HAP-1 (cell line): Measurements from ENCODE around the gene TMPRSS5.
A peak's percentile ranks its signal among the peaks of the same experiment; 100 is the strongest.

ENCODE experiments used
- DNase-seq, 2 experiments: peaks; one replicate each; pipeline ENCODE4 v3.0.0-alpha.2; 2016 to 2020; ENCODE audit warnings: low spot score in 2 of 2
- H3K27me3 ChIP-seq: fragments of 250-450 bp; sonication (Bioruptor Pico); 2 replicates; pipeline ENCODE4 v1.5.1; 2020; ENCODE audit warnings: low read depth, mild to moderate bottlenecking, moderate library complexity
- H3K36me3 ChIP-seq: fragments of 250-450 bp; sonication (Bioruptor Pico); replicated peaks from 2 replicates; pipeline ENCODE4 v1.5.1; 2020; ENCODE audit warnings: mild to moderate bottlenecking
- H3K4me1 ChIP-seq: fragments of 250-450 bp; sonication (Bioruptor Pico); 2 replicates; pipeline ENCODE4 v1.5.1; 2020; ENCODE audit warnings: mild to moderate bottlenecking
- H3K4me3 ChIP-seq: fragments of 250-450 bp; sonication (Bioruptor Pico); 2 replicates; pipeline ENCODE4 v1.5.1; 2020; ENCODE audit warnings: mild to moderate bottlenecking, moderate library complexity
- H3K9me3 ChIP-seq: fragments of 250-450 bp; sonication (Bioruptor Pico); 2 replicates; pipeline ENCODE4 v1.5.1; 2020; ENCODE audit warnings: mild to moderate bottlenecking, moderate library complexity
- in situ Hi-C: fragments of 300-500 bp; cut with MboI; formaldehyde crosslinking; loops from 3 replicates; pipeline ENCODE4 v1.14.3; 2020; ENCODE audit warnings: low sequenced_read_pairs, inconsistent platforms, mixed read lengths

The TMPRSS5 gene

DNA sequence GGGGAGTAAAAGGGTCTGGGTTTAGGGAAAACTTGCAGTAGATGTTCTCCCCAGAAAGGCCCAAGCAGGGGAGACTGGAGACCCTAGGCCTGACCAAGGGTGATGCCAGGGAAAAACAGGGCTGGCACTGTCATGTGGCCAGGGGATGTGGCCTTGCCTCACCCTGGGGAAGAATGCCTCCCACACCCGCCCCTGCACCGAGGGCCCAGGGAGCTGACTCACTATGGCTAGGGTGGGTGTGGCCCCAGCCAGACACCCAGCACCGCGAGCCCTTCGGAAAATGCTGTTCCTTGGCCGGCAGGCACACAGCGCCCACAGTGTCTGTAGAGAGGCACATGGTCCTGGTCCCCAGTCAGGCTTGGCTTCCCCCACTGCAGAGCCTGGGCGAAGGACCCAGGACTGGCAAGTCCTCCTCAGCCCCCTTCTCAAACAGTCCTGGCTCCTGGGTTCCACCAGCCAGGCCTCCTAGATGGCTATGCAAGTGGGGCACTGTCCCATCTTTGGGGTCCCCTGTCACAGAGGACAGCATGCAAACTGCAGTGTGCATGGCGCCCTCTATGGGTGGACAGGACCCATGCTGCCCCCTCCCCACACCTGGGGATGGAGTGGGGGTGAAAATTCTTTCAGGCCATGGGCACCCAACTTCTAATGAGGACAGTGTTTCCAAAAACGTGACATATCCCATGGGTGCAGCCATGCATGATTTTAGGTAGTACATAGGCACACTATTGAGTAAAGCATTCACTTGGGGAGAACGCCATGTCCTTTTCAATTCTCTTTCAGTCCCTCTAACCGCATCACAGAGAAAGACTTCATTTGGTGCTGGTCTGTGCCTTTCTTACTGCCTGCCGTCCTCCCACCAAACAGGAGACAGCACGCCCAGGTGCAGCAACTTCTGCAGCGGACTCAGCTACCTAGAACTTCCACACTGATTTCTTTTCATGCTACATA, 15.2 kb downstream of the TMPRSS5 start:
- peak in 1 of 2 experiments; percentile 56 for DNase-seq
- Histone ChIP-seq H3K36me3 (no peaks in the 10 kb centered on the region), H3K4me1 (no peaks in the 10 kb centered on the region), H3K4me3 (no peak overlapping the region), H3K27me3 (no peaks in the 10 kb centered on the region), H3K9me3 (no peaks in the 10 kb centered on the region)
- in situ Hi-C loops = no loop called here

DNA sequence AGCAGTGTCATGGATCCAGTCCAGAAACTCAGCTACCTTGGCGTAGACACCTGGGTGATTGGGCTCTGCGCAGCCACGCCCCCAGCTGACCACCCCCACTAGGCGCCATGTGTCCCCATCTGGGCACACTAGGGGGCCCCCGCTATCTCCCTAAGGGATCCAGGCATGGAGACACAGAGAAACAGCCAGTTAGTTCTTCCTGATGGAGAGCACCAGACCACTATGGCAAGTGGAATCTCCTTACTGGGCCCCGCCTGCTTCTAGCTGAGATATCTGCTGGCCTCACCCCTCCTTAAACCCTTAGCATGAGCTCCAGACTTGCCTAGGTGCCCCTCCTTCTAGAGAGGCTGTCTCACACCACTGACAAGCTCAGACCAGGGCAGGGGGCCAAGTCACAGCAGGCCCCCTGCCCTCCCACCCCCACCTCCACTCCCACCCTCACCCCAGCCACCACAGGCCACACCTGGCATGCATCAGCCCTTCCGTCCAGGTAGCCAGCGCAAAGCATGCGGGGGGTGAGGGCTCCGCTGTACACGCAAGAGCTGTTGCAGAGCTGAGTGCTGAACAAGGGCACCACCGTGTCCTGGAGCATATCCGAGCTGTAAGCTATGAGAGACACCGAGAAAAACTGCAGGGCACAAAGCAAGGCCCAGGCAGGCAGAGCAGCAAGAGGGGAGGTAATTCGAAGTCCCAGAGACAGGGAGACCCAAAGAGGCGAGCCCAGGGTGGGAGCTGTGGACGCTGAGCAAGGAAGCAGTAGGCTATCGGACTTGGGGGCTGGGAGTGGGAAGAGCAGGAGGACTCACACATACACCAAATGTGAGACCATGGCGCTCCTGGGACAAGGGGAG, 16.1 kb downstream of the TMPRSS5 start:
- H3K9me3 ChIP-seq = no peaks in the 10 kb centered on the region
- H3K4me3 ChIP-seq = no peak overlapping the region
- H3K4me1 ChIP-seq = no peaks in the 10 kb centered on the region
- no peaks in the 10 kb centered on the region for H3K27me3 ChIP-seq
- no peak for DNase-seq
- no peaks in the 10 kb centered on the region for H3K36me3 ChIP-seq
- in situ Hi-C loops = no loop called here

DNA sequence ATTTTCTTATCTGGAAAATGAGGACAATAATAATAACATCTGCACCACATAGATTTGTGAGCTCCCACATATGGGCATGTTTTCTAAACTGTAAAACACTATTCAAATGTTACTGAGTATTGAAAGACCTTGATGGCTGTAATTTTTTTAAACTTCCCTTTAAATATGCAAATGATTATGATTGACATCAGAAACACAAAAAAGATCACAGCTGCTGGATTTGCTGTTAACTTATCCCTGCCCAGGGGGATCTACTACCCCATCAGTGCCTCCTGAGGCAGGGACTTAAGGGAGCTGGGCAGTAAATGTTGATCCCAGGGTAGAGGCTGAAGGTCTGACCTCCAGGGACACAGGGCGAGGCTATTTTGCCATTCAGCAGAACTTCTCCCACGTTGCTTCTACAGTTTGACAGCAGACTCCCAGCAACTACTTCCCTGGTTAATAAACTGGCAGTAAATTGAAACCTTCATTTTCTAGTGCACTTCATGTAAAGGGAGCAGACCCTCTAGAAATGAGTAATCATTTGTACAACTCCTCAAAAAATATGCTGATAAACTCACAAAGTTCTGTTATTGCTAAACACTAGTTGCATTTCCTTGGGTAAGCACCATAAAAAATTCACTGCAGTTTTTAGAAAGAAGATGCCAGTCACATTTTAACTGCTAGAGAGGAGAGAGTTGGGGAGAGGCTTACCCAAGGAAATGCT, 20.3 kb downstream of the TMPRSS5 start:
- Histone ChIP-seq H3K36me3 (no peaks in the 10 kb centered on the region), H3K4me3 (no peak overlapping the region), H3K4me1 (no peaks in the 10 kb centered on the region), H3K9me3 (no peaks in the 10 kb centered on the region), H3K27me3 (no peaks in the 10 kb centered on the region)
- in situ Hi-C loops = no loop called here
- no peak for DNase-seq

- Histone ChIP-seq H3K4me3 (no peak overlapping the region), H3K9me3 (no peaks in the 10 kb centered on the region), H3K36me3 (no peaks in the 10 kb centered on the region), H3K27me3 (no peaks in the 10 kb centered on the region), H3K4me1 (no peaks in the 10 kb centered on the region)
- no peak for DNase-seq
- in situ Hi-C loops = no loop called here
Observed at GRCh38 chr11:113684496-113684895, 21.6 kb downstream of the TMPRSS5 start.

GRCh38 chr11:113683481-113684046, 22.5 kb downstream of the TMPRSS5 start:
- in situ Hi-C loops = no loop called here
- Histone ChIP-seq H3K36me3 (no peaks in the 10 kb centered on the region), H3K4me1 (no peaks in the 10 kb centered on the region), H3K4me3 (no peak overlapping the region), H3K9me3 (no peaks in the 10 kb centered on the region), H3K27me3 (no peaks in the 10 kb centered on the region)
- DNase-seq = no peak

GRCh38 chr11:113681711-113682413, 24.2 kb downstream of the TMPRSS5 start:
- Histone ChIP-seq H3K27me3 (no peaks in the 10 kb centered on the region; the same call in 1 of the 2 replicates), H3K36me3 (no peaks in the 10 kb centered on the region), H3K4me1 (no peaks in the 10 kb centered on the region), H3K4me3 (no peak overlapping the region), H3K9me3 (no peaks in the 10 kb centered on the region)
- in situ Hi-C loops = no loop called here
- peak; percentile 38 to 49 for DNase-seq

- H3K4me1 ChIP-seq = no peaks in the 10 kb centered on the region
- DNase-seq = no peak
- H3K9me3 ChIP-seq = no peaks in the 10 kb centered on the region
- in situ Hi-C loops = no loop called here
- no peaks in the 10 kb centered on the region for H3K36me3 ChIP-seq
- peaks cover under 1% of the 10 kb centered on the region; the same call in 1 of the 2 replicates for H3K27me3 ChIP-seq
- H3K4me3 ChIP-seq = no peak overlapping the region
Observed at GRCh38 chr11:113681282-113681681, 24.8 kb downstream of the TMPRSS5 start.

DNA sequence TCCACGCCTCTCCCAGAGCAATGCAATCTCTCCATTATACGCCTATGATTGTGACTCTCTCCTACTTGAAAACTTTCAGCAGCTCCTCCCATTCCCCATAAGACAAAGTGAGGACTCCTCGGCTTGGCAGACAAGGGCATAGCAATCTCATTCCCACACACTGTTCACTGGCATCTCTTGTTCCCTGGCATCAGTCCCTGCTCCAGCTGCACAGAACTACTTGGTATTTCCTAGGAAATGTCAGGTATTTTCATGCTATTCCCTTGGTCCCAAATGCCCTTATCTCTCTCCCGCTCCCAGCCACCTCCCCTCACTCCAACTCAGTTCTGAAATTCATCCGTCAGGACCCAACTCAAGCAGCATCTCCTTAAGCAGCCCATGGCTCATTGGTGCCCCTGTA, 28.4 kb downstream of the TMPRSS5 start:
- Histone ChIP-seq H3K36me3 (no peaks in the 10 kb centered on the region), H3K4me1 (no peaks in the 10 kb centered on the region), H3K9me3 (no peaks in the 10 kb centered on the region), H3K4me3 (no peak overlapping the region), H3K27me3 (peaks cover 2% of the 10 kb centered on the region; the same call in 1 of the 2 replicates)
- in situ Hi-C loops = no loop called here
- DNase-seq = no peak

GRCh38 chr11:113675565-113675964, 30.5 kb downstream of the TMPRSS5 start:
- no peak for DNase-seq
- Histone ChIP-seq H3K4me3 (no peak overlapping the region), H3K36me3 (no peaks in the 10 kb centered on the region), H3K9me3 (no peaks in the 10 kb centered on the region), H3K4me1 (no peaks in the 10 kb centered on the region), H3K27me3 (peaks cover 2% of the 10 kb centered on the region; the same call in 1 of the 2 replicates)
- in situ Hi-C loops = no loop called here

DNA sequence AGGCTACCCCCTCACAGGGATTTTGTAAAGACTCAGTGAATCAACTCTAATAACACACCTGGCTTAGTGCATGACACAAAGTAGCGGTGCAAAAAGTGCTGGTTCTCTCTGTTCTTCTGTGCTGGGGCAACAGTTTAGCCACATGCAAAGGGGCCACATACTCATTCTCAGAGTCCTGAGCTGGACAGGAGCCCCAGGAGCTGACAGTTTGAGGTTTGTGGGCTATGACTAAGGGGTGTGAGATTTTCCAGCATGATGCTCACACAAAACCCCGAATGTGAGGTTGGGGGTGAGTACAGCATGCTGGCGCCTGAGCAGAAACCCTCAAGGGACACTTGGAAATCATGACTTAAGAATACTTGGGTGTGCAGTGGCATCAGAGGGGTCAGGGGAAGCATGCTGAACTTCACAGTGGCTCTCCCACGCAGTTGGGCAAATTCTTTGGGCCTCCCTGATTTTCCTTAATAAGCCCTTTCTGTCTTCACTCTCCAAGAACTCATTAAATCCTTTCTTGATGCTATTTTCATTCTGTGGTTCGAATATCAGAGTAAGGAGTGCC, 31.0 kb downstream of the TMPRSS5 start:
- in situ Hi-C loops = no loop called here
- H3K27me3 ChIP-seq = peaks cover 2% of the 10 kb centered on the region; the same call in 1 of the 2 replicates
- no peaks in the 10 kb centered on the region for H3K36me3 ChIP-seq
- H3K4me1 ChIP-seq = no peaks in the 10 kb centered on the region
- H3K4me3 ChIP-seq = no peak overlapping the region
- no peaks in the 10 kb centered on the region for H3K9me3 ChIP-seq
- DNase-seq = no peak

GRCh38 chr11:113674397-113674685, 31.8 kb downstream of the TMPRSS5 start:
- Histone ChIP-seq H3K9me3 (no peaks in the 10 kb centered on the region), H3K36me3 (no peaks in the 10 kb centered on the region), H3K27me3 (peaks cover 2% of the 10 kb centered on the region; the same call in 1 of the 2 replicates), H3K4me3 (no peak overlapping the region), H3K4me1 (no peaks in the 10 kb centered on the region)
- DNase-seq = no peak
- in situ Hi-C loops = no loop called here

DNA sequence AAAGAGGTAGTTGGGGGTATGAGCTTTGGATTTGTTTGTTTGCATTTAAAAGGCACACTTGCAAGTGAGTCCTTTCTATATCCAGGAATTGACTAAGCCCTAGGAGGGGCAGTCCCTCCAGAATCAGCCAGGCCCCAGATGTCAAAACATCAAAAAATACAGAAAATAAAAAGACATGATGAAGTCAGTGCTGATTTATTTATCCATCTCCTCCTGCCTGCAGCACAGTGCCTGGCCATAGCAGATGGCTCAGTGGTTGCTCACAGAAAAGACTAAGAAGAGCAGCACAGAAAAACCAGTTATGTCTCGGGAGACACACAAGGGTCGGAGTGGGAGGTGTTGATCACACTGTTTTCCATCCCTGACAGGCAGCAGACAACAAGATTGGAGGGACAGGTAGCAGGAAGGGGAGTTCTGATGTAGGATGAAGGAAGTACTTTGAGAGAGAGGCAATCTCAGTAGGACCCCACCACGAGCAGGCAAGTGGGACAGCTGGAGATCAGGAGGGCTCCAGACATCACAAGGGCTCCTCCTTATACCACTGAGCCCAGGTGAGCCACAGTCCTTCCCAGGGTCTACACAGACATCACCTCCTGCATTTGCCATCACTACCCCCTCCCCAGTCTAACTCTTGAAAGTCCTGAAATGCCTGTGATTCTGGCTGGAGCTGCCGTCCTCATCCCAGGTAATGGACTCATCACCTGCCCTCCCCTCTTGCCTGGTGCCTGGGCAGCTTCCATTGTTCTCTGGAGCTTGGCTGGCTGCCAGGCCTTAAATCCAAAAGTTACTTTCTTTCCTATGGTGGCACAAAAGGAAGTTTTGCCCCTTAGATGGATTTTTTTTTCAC, 32.3 kb downstream of the TMPRSS5 start:
- Histone ChIP-seq H3K36me3 (no peaks in the 10 kb centered on the region), H3K27me3 (peaks cover 2% of the 10 kb centered on the region; the same call in 1 of the 2 replicates), H3K4me1 (no peaks in the 10 kb centered on the region), H3K9me3 (no peaks in the 10 kb centered on the region), H3K4me3 (no peak overlapping the region)
- no peak for DNase-seq
- in situ Hi-C loops = no loop called here
